ES-I3 (cell line): ENCODE results near the gene TMTC2.

ENCODE experiments used
- H3K36me3 ChIP-seq: 2 replicates; pipeline ENCODE4 v1.6.1; 2013; ENCODE audit warnings: mild to moderate bottlenecking, low read length, control low read depth, moderate library complexity; ENCODE audit not compliant: insufficient read depth
- H3K4me1 ChIP-seq: 2 replicates; pipeline ENCODE4 v1.6.1; 2013; ENCODE audit warnings: mild to moderate bottlenecking, control low read depth, low read length; ENCODE audit not compliant: insufficient read depth
- H3K9ac ChIP-seq: 2 replicates; pipeline ENCODE4 v1.6.1; 2013; ENCODE audit warnings: low read depth, mild to moderate bottlenecking, low read length, moderate library complexity
- H3K9me3 ChIP-seq: 2 replicates; pipeline ENCODE4 v1.6.1; 2013; ENCODE audit warnings: mild to moderate bottlenecking, low read length, moderate library complexity; ENCODE audit not compliant: control insufficient read depth, insufficient read depth

Gene TMTC2

GRCh38 chr12:82665142-82665923, 21.4 kb upstream of the TMTC2 start:
- Histone ChIP-seq H3K36me3 (no peaks in the 10 kb centered on the region), H3K4me1 (peaks cover 11% of the 10 kb centered on the region; the same call in 1 of the 2 replicates), H3K9me3 (no peaks in the 10 kb centered on the region), H3K9ac (no peak overlapping the region)

- H3K9ac ChIP-seq = no peak overlapping the region
- H3K4me1 ChIP-seq = peaks cover 11% of the 10 kb centered on the region; the same call in 1 of the 2 replicates
- no peaks in the 10 kb centered on the region for H3K36me3 ChIP-seq
- no peaks in the 10 kb centered on the region; the same call in 1 of the 2 replicates for H3K9me3 ChIP-seq
Observed at GRCh38 chr12:82666830-82667229, 19.9 kb upstream of the TMTC2 start.

GRCh38 chr12:82671673-82672195, 15.0 kb upstream of the TMTC2 start:
- Histone ChIP-seq H3K4me1 (no peaks in the 10 kb centered on the region), H3K9ac (no peak overlapping the region), H3K36me3 (no peaks in the 10 kb centered on the region), H3K9me3 (no peaks in the 10 kb centered on the region; the same call in 1 of the 2 replicates)

GRCh38 chr12:82672811-82673495, 13.8 kb upstream of the TMTC2 start:
- Histone ChIP-seq H3K36me3 (no peaks in the 10 kb centered on the region), H3K4me1 (no peaks in the 10 kb centered on the region), H3K9ac (no peak overlapping the region), H3K9me3 (no peaks in the 10 kb centered on the region; the same call in 1 of the 2 replicates)

- H3K9ac ChIP-seq = no peak overlapping the region
- H3K4me1 ChIP-seq = no peaks in the 10 kb centered on the region
- no peaks in the 10 kb centered on the region; the same call in 1 of the 2 replicates for H3K9me3 ChIP-seq
- no peaks in the 10 kb centered on the region for H3K36me3 ChIP-seq
Observed at GRCh38 chr12:82673698-82674097, 13.0 kb upstream of the TMTC2 start.

GRCh38 chr12:82675246-82675645, 11.5 kb upstream of the TMTC2 start:
- H3K9ac ChIP-seq = no peak overlapping the region
- no peaks in the 10 kb centered on the region for H3K36me3 ChIP-seq
- no peaks in the 10 kb centered on the region for H3K4me1 ChIP-seq
- no peaks in the 10 kb centered on the region; the same call in 1 of the 2 replicates for H3K9me3 ChIP-seq

- H3K4me1 ChIP-seq = no peaks in the 10 kb centered on the region
- no peaks in the 10 kb centered on the region for H3K36me3 ChIP-seq
- H3K9me3 ChIP-seq = no peaks in the 10 kb centered on the region
- no peak overlapping the region for H3K9ac ChIP-seq
Observed at GRCh38 chr12:82682326-82682725, 4.4 kb upstream of the TMTC2 start.

- Histone ChIP-seq H3K4me1 (no peaks in the 10 kb centered on the region), H3K36me3 (no peaks in the 10 kb centered on the region), H3K9me3 (no peaks in the 10 kb centered on the region), H3K9ac (no peak overlapping the region)
Observed at GRCh38 chr12:82682851-82683261, 3.9 kb upstream of the TMTC2 start.

GRCh38 chr12:82685790-82686167, 927 bp upstream of the TMTC2 start:
- Histone ChIP-seq H3K9ac (peak overlapping the region; percentile 93; the same call in 1 of the 2 replicates), H3K9me3 (no peaks in the 10 kb centered on the region), H3K4me1 (no peaks in the 10 kb centered on the region), H3K36me3 (no peaks in the 10 kb centered on the region)

GRCh38 chr12:82687021-82688011, 610 bp downstream of the TMTC2 start:
- no peaks in the 10 kb centered on the region for H3K4me1 ChIP-seq
- H3K9ac ChIP-seq = peak overlapping the region; percentile 93
- H3K9me3 ChIP-seq = no peaks in the 10 kb centered on the region
- no peaks in the 10 kb centered on the region for H3K36me3 ChIP-seq

GRCh38 chr12:82688035-82688501, 1.4 kb downstream of the TMTC2 start:
- no peaks in the 10 kb centered on the region for H3K4me1 ChIP-seq
- no peaks in the 10 kb centered on the region for H3K36me3 ChIP-seq
- H3K9me3 ChIP-seq = no peaks in the 10 kb centered on the region
- peak overlapping the region; percentile 93 for H3K9ac ChIP-seq

- no peak overlapping the region for H3K9ac ChIP-seq
- H3K9me3 ChIP-seq = no peaks in the 10 kb centered on the region
- H3K36me3 ChIP-seq = no peaks in the 10 kb centered on the region
- H3K4me1 ChIP-seq = no peaks in the 10 kb centered on the region
Observed at GRCh38 chr12:82688596-82688995, 1.9 kb downstream of the TMTC2 start.

- H3K9ac ChIP-seq = no peak overlapping the region
Observed at GRCh38 chr12:82690006-82690405, 3.3 kb downstream of the TMTC2 start.

GRCh38 chr12:82691513-82691912, 4.8 kb downstream of the TMTC2 start:
- Histone ChIP-seq H3K9ac (no peak overlapping the region), H3K4me1 (no peaks in the 10 kb centered on the region), H3K9me3 (no peaks in the 10 kb centered on the region), H3K36me3 (no peaks in the 10 kb centered on the region)

More at GRCh38 chr12:82690006-82690405, 3.3 kb downstream of the TMTC2 start:
- no peaks in the 10 kb centered on the region for H3K9me3 ChIP-seq
- no peaks in the 10 kb centered on the region for H3K36me3 ChIP-seq
- no peaks in the 10 kb centered on the region for H3K4me1 ChIP-seq
